ENCODE results near the gene TCF7L1. TPM values are rescaled to one million over a fixed set of nuclear protein-coding genes. Genes with fewer than 3 reads are reported as not detected.

The TCF7L1 gene
- total RNA-seq, 6 experiments from 2014 or later, result 1.2 to 8.8 (median 3.7) TPM

- Histone ChIP-seq H3K9me3 (no peaks in the 10 kb centered on the region), H3K4me3 (no peak overlapping the region), H3K27ac (no peak overlapping the region), H3K4me1 (peaks cover 0 to 24% (median 12%) of the 10 kb centered on the region in 4 donors), H3K36me3 (no peaks in the 10 kb centered on the region), H3K27me3 (no peaks in the 10 kb centered on the region)
- ATAC-seq (peak in 2 of 4 donors; percentile 15 to 22), DNase-seq (no peak)
- TF ChIP-seq CTCF (IDR thresholded peaks at IDR 0.05), result no peak
- TF ChIP-seq POLR2A (IDR thresholded peaks at IDR 0.05), result no peak
- WGBS (ENCODE audit: insufficient coverage, low coverage, low lambda C conversion rate, missing lambda C conversion rate), result 24% methylated on average over 2 of the region's 3 CpGs
- intact Hi-C loops (cut with DNase I), result no loop called here
Observed at GRCh38 chr2:85251070-85251616, 118.0 kb downstream of the TCF7L1 start.

DNA sequence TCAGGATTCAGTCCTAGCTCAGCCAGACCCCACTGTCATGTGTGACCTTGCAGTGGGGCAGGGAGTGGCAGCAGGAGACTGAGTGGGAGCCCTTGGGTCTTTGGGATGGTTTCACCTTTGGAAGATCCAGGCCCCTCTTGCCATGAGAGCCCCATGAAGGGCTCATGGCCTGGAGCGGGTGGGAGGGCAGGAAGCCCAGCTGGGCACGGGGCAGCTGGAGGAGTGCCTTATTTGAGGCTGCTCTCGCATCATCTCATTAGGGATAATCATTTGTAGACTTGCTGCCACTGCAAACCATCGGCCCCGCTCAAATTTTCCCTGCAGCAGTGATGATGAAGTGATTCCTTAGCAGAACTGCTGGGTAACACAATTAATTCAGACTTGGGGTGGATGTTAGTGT, 120.7 kb downstream of the TCF7L1 start:
- 0% methylated on average over 1 of the region's 5 CpGs for WGBS (ENCODE audit: insufficient coverage, low coverage, low lambda C conversion rate, missing lambda C conversion rate)
- Histone ChIP-seq H3K27me3 (no peaks in the 10 kb centered on the region), H3K4me1 (peaks cover 0 to 23% (median 10%) of the 10 kb centered on the region in 4 donors), H3K27ac (no peak overlapping the region), H3K36me3 (no peaks in the 10 kb centered on the region), H3K4me3 (no peak overlapping the region), H3K9me3 (no peaks in the 10 kb centered on the region)
- ATAC-seq (no peak), DNase-seq (no peak)
- intact Hi-C loops (cut with DNase I), result no loop called here
- no peak for TF ChIP-seq CTCF (IDR thresholded peaks at IDR 0.05)
- TF ChIP-seq POLR2A (IDR thresholded peaks at IDR 0.05), result no peak

GRCh38 chr2:85254540-85255300, 121.5 kb downstream of the TCF7L1 start:
- no peaks in the 10 kb centered on the region for H3K9me3 ChIP-seq
- H3K36me3 ChIP-seq, result no peaks in the 10 kb centered on the region
- H3K27me3 ChIP-seq, result no peaks in the 10 kb centered on the region
- no peak overlapping the region for H3K4me3 ChIP-seq
- 70% methylated on average over 5 of the region's 11 CpGs for WGBS (ENCODE audit: insufficient coverage, low coverage, low lambda C conversion rate, missing lambda C conversion rate)
- H3K4me1 ChIP-seq, result peaks cover 0 to 15% (median 5%) of the 10 kb centered on the region in 4 donors
- TF ChIP-seq CTCF (IDR thresholded peaks at IDR 0.05) (no peak), POLR2A (IDR thresholded peaks at IDR 0.05) (no peak)
- no peak for ATAC-seq
- H3K27ac ChIP-seq, result no peak overlapping the region
- intact Hi-C loops (cut with DNase I), result no loop called here
- no peak for DNase-seq

DNA sequence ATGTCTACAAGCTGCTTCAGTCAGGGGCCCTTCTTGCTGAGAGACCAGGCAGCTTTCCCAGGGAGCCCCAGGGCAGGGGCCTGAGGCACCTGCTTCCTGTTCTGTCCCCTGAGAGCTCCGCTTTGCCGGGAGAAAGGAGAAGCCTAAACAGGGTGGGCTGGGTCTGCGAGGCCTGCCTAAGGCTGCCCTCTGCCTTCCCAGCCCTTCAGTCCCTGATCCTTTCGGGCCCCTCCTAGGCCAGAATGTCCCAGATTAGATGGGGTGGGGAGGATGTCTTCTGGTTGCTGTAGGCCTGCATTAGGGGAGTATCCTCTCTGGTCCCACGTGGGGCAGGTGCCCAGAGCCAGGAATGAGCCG, 122.2 kb downstream of the TCF7L1 start:
- TF ChIP-seq CTCF (IDR thresholded peaks at IDR 0.05) (no peak), POLR2A (IDR thresholded peaks at IDR 0.05) (no peak)
- Histone ChIP-seq H3K27me3 (no peaks in the 10 kb centered on the region), H3K36me3 (no peaks in the 10 kb centered on the region), H3K27ac (no peak overlapping the region), H3K9me3 (no peaks in the 10 kb centered on the region), H3K4me3 (no peak overlapping the region), H3K4me1 (peaks cover 0 to 8% (median 3%) of the 10 kb centered on the region in 4 donors)
- no peak for ATAC-seq
- intact Hi-C loops (cut with DNase I), result no loop called here
- 73% methylated on average over 3 of the region's 6 CpGs for WGBS (ENCODE audit: insufficient coverage, low coverage, low lambda C conversion rate, missing lambda C conversion rate)
- no peak for DNase-seq

Data from right lobe of liver (tissue), 6 donors.